ENCODE measurements around the gene OGDH.

The OGDH gene

DNA sequence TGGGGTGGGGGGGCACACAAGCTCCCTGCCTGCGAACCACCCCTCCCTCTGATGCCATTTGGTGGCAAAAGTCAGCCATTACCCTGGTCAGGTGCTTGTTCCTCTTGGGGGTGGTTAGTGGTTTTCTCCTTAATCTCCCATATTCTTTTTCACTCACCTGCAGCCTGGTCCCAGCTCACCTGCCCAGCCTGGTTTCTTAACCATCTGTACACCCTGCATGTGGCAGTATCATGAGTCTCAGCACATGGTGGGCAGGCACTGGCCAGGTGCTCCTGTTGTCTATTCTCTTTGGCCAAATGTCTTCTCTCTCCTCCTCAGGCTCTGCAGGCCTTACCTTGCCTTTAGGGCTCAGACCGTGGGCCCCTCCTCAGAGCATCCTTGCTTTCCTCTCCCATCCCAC is 30.5 kb downstream of the OGDH start:
- H3K4me1 Mint-ChIP-seq = peaks cover 28% of the 10 kb centered on the region
- no peak for DNase-seq
- peaks cover 8% of the 10 kb centered on the region for H3K36me3 Mint-ChIP-seq (ENCODE audit: low read depth)
- no peak overlapping the region for H3K27ac Mint-ChIP-seq
- no peaks in the 10 kb centered on the region for H3K9me3 Mint-ChIP-seq
- peaks cover 3% of the 10 kb centered on the region for H3K27me3 Mint-ChIP-seq (ENCODE audit: low read depth, poor library complexity)
- H3K4me3 Mint-ChIP-seq = no peak overlapping the region
- TF ChIP-seq CTCF (IDR thresholded peaks at IDR 0.05) = no peak

GRCh38 chr7:44637788-44638594 is 31.6 kb downstream of the OGDH start:
- no peak overlapping the region for H3K27ac Mint-ChIP-seq
- peaks cover 28% of the 10 kb centered on the region for H3K4me1 Mint-ChIP-seq
- H3K9me3 Mint-ChIP-seq = no peaks in the 10 kb centered on the region
- DNase-seq = no peak
- no peak overlapping the region for H3K4me3 Mint-ChIP-seq
- no peak for TF ChIP-seq CTCF (IDR thresholded peaks at IDR 0.05)
- peaks cover 6% of the 10 kb centered on the region for H3K36me3 Mint-ChIP-seq (ENCODE audit: low read depth)
- peaks cover 3% of the 10 kb centered on the region for H3K27me3 Mint-ChIP-seq (ENCODE audit: low read depth, poor library complexity)

GRCh38 chr7:44638611-44639557 is 32.5 kb downstream of the OGDH start:
- no peak for TF ChIP-seq CTCF (IDR thresholded peaks at IDR 0.05)
- no peak for DNase-seq
- Mint-ChIP-seq H3K9me3 (no peaks in the 10 kb centered on the region), H3K4me1 (peaks cover 28% of the 10 kb centered on the region), H3K27ac (peak overlapping the region; percentile 84), H3K36me3 (ENCODE audit: low read depth) (no peaks in the 10 kb centered on the region), H3K27me3 (ENCODE audit: low read depth, poor library complexity) (peaks cover 3% of the 10 kb centered on the region), H3K4me3 (no peak overlapping the region)

- peak; percentile 60 for DNase-seq
- Mint-ChIP-seq H3K4me1 (peaks cover 33% of the 10 kb centered on the region), H3K36me3 (ENCODE audit: low read depth) (no peaks in the 10 kb centered on the region), H3K9me3 (no peaks in the 10 kb centered on the region), H3K27ac (peak overlapping the region; percentile 86), H3K27me3 (ENCODE audit: low read depth, poor library complexity) (peaks cover 3% of the 10 kb centered on the region), H3K4me3 (peak overlapping the region; percentile 41)
- TF ChIP-seq CTCF (IDR thresholded peaks at IDR 0.05) = no peak
These were observed 33.4 kb downstream of the OGDH start for GRCh38 chr7:44639671-44640321.

- no peak overlapping the region for H3K27ac Mint-ChIP-seq
- peaks cover 3% of the 10 kb centered on the region for H3K27me3 Mint-ChIP-seq (ENCODE audit: low read depth, poor library complexity)
- no peaks in the 10 kb centered on the region for H3K9me3 Mint-ChIP-seq
- no peak for TF ChIP-seq CTCF (IDR thresholded peaks at IDR 0.05)
- no peak overlapping the region for H3K4me3 Mint-ChIP-seq
- peaks cover 5% of the 10 kb centered on the region for H3K36me3 Mint-ChIP-seq (ENCODE audit: low read depth)
- no peak for DNase-seq
- peaks cover 44% of the 10 kb centered on the region for H3K4me1 Mint-ChIP-seq
These were observed 36.8 kb downstream of the OGDH start for GRCh38 chr7:44643206-44643605.

Measured in nephron progenitor cell (in vitro differentiated cells).